Measurements from ENCODE around the gene ARMC12. TPM values are rescaled to one million over a fixed set of nuclear protein-coding genes. Genes with fewer than 3 reads are reported as not detected.

The ARMC12 gene
- total and polyA plus RNA-seq, 8 donors, result 0.45 to 1.7 (median 0.84) TPM

- peak; percentile 26 for ATAC-seq
These were observed 9.4 kb upstream of the ARMC12 start for GRCh38 chr6:35727231-35727934.

GRCh38 chr6:35727935-35728682, 8.7 kb upstream of the ARMC12 start:
- TF ChIP-seq CTCF (IDR thresholded peaks at IDR 0.05), result no peak
- DNase-seq (peak; percentile 80 to 99 (median 94)), ATAC-seq (peak; percentile 65)
- Histone ChIP-seq H3K9me3 (no peaks in the 10 kb centered on the region), H3K27ac (peak overlapping the region; percentile 98 to 99), H3K27me3 (no peaks in the 10 kb centered on the region), H3K4me1 (peaks cover 53 to 92% of the 10 kb centered on the region in 2 donors), H3K36me3 (no peaks in the 10 kb centered on the region), H3K4me3 (peak overlapping the region; percentile 38 to 49)
- intact Hi-C loops (cut with DNase I), result loop anchor here in 1 of 2 donors (5.0 kb wide), 1 partner anchor 41 kb away; the partner anchor contains the start of gene FKBP5

More at GRCh38 chr6:35727231-35727934, 9.4 kb upstream of the ARMC12 start:
- H3K4me1 ChIP-seq, result peaks cover 49 to 90% of the 10 kb centered on the region in 2 donors
- no peaks in the 10 kb centered on the region for H3K27me3 ChIP-seq
- H3K36me3 ChIP-seq, result no peaks in the 10 kb centered on the region
- H3K4me3 ChIP-seq, result peak overlapping the region; percentile 38 to 49
- intact Hi-C loops (cut with DNase I), result loop anchor here in 1 of 2 donors (5.0 kb wide), 1 partner anchor 40 kb away; the partner anchor contains the start of gene FKBP5
- DNase-seq, result peak in 3 of 4 donors; percentile 68 to 81 (median 80)
- no peak for TF ChIP-seq CTCF (IDR thresholded peaks at IDR 0.05)
- H3K27ac ChIP-seq, result peak overlapping the region; percentile 98 to 99
- no peaks in the 10 kb centered on the region for H3K9me3 ChIP-seq

- Histone ChIP-seq H3K36me3 (no peaks in the 10 kb centered on the region), H3K27ac (peak overlapping the region; percentile 98 to 99), H3K9me3 (no peaks in the 10 kb centered on the region), H3K4me3 (peak overlapping the region in 1 of 2 donors; percentile 38), H3K4me1 (peaks cover 54 to 92% of the 10 kb centered on the region in 2 donors), H3K27me3 (no peaks in the 10 kb centered on the region)
- peak; percentile 23 for ATAC-seq
- intact Hi-C loops (cut with DNase I), result loop anchor here in 1 of 2 donors (5.0 kb wide), 1 partner anchor 42 kb away; the partner anchor contains the start of gene FKBP5
- TF ChIP-seq CTCF (IDR thresholded peaks at IDR 0.05), result no peak
- DNase-seq, result peak in 2 of 4 donors; percentile 80 to 87
These were observed 7.9 kb upstream of the ARMC12 start for GRCh38 chr6:35728683-35729678.

- H3K27me3 ChIP-seq, result no peaks in the 10 kb centered on the region
- H3K4me3 ChIP-seq, result no peak overlapping the region
- H3K4me1 ChIP-seq, result peaks cover 57 to 92% of the 10 kb centered on the region in 2 donors
- no peak for TF ChIP-seq CTCF (IDR thresholded peaks at IDR 0.05)
- intact Hi-C loops (cut with DNase I), result loop anchor here (5.0 to 10.0 kb wide), 2 partner anchors 42 to 145 kb away; partner anchors contain the start of gene FKBP5 (in 1 of the 2)
- DNase-seq, result no peak
- H3K9me3 ChIP-seq, result no peaks in the 10 kb centered on the region
- ATAC-seq, result no peak
- H3K36me3 ChIP-seq, result no peaks in the 10 kb centered on the region
- peak overlapping the region; percentile 98 to 99 for H3K27ac ChIP-seq
These were observed 7.1 kb upstream of the ARMC12 start for GRCh38 chr6:35729722-35730121.

Data from left lung (tissue), 10 donors.